Fibroblast of lung (primary cell): ENCODE data around the gene TAX1BP1. TPM values are rescaled to one million over a fixed set of nuclear protein-coding genes. Genes with fewer than 3 reads are reported as not detected.

Experiments
- DNase-seq, 2 donors: peaks; one replicate each; pipeline versions ENCODE4 v3.0.0 to v3.0.0-alpha.2; 2010; ENCODE audit warnings: low read depth in 2 of 2
- H2AFZ ChIP-seq: 2 replicates; pipeline ENCODE4 v1.5.1; 2012; ENCODE audit warnings: low read length, control low read depth, inconsistent platforms
- H3K27ac ChIP-seq: 2 replicates; pipeline ENCODE4 v1.5.1; 2011; ENCODE audit warnings: low read length, control low read depth; ENCODE audit not compliant: insufficient read depth
- H3K27me3 ChIP-seq: 2 replicates; pipeline ENCODE4 v1.5.1; 2011; ENCODE audit warnings: mild to moderate bottlenecking, low read length; ENCODE audit not compliant: control insufficient read depth, insufficient read depth
- H3K36me3 ChIP-seq: 2 replicates; pipeline ENCODE4 v1.5.1; 2011; ENCODE audit warnings: low read length; ENCODE audit not compliant: control insufficient read depth, insufficient read depth
- H3K4me1 ChIP-seq: 2 replicates; pipeline ENCODE4 v1.5.1; 2011; ENCODE audit warnings: low read length; ENCODE audit not compliant: control insufficient read depth, insufficient read depth; ENCODE audit errors: extremely low read depth
- H3K4me2 ChIP-seq: 2 replicates; pipeline ENCODE4 v1.5.1; 2011; ENCODE audit warnings: low read length, control low read depth; ENCODE audit not compliant: insufficient read depth; ENCODE audit errors: extremely low read depth
- H3K4me3 ChIP-seq, 4 experiments: fragments of 200-600 bp in 1 of 4; sonication (generic) in 1 of 4; replicated peaks in 1 of 4; 2 replicates each; pipeline ENCODE4 v1.5.1; 2011 to 2016; ENCODE audit warnings: low read length in 4 of 4, low read depth in 3 of 4, mild to moderate bottlenecking in 3 of 4, control low read depth in 2 of 4, inconsistent platforms in 1 of 4, mixed read lengths in 1 of 4; ENCODE audit not compliant: insufficient read depth in 1 of 4; ENCODE audit errors: control extremely low read depth in 1 of 4
- H3K79me2 ChIP-seq: 2 replicates; pipeline ENCODE4 v1.5.1; 2012; ENCODE audit warnings: mild to moderate bottlenecking, low read length, inconsistent platforms; ENCODE audit not compliant: control insufficient read depth, insufficient read depth
- H3K9ac ChIP-seq: 2 replicates; pipeline ENCODE4 v1.5.1; 2011; ENCODE audit warnings: mild to moderate bottlenecking, low read length, control low read depth; ENCODE audit not compliant: insufficient read depth
- H3K9me3 ChIP-seq: 2 replicates; pipeline ENCODE4 v1.5.1; 2012; ENCODE audit warnings: low read depth, low read length; ENCODE audit not compliant: control insufficient read depth, insufficient read depth
- H4K20me1 ChIP-seq: 2 replicates; pipeline ENCODE4 v1.5.1; 2011; ENCODE audit warnings: low read length; ENCODE audit not compliant: control insufficient read depth, insufficient read depth; ENCODE audit errors: extremely low read depth
- CTCF ChIP-seq, 2 donors: IDR thresholded peaks in 1 of 2; conservative IDR thresholded peaks in 1 of 2; 1 replicate in 1 of 2; 2 replicates in 1 of 2; pipeline ENCODE4 v1.5.1; 2011 to 2012; ENCODE audit warnings: low read length in 2 of 2, control low read depth in 1 of 2, inconsistent platforms in 1 of 2, low read depth in 1 of 2, mild to moderate bottlenecking in 1 of 2
- EZH2 ChIP-seq: IDR thresholded peaks from 2 replicates; pipeline ENCODE4 v1.5.1; 2012; ENCODE audit warnings: low read length, control low read depth, mild to moderate bottlenecking; ENCODE audit errors: missing control alignments
- polyA plus RNA-seq, 2 donors: library from polyadenylated mRNA; depleted of rRNA in 1 of 2; stranded (reverse) in 1 of 2; unstranded in 1 of 2; fragments of >200 nt; gene quantifications; 2 replicates each; pipeline ENCODE4 v1.2.1, GENCODE V29; 2011 to 2012; ENCODE audit warnings: missing spikeins in 1 of 2
- total RNA-seq: library from RNA; depleted of rRNA; stranded (reverse); fragments of >200 nt; gene quantifications from 2 replicates; pipeline ENCODE4 v1.2.1, GENCODE V29; 2014

Gene TAX1BP1
- total and polyA plus RNA-seq, 2 donors (not counting 1 experiment from before 2014, with no cell fraction given) = 98.6 to 111 TPM

- Histone ChIP-seq H4K20me1 (no peaks in the 10 kb centered on the region), H3K79me2 (no peaks in the 10 kb centered on the region), H3K9me3 (no peaks in the 10 kb centered on the region), H2AFZ (no peak overlapping the region), H3K4me3 (no peak overlapping the region), H3K9ac (no peak overlapping the region), H3K4me2 (no peak overlapping the region), H3K27ac (no peak overlapping the region), H3K36me3 (no peaks in the 10 kb centered on the region), H3K27me3 (no peaks in the 10 kb centered on the region), H3K4me1 (no peaks in the 10 kb centered on the region)
- TF ChIP-seq EZH2 (no peak), CTCF (conservative IDR thresholded peaks at IDR 0.05 in 1 of 2, IDR thresholded peaks at IDR 0.05 in 1 of 2; ENCODE audit: low read depth in 1 of 2, low read length in 2 of 2) (no peak)
- DNase-seq = no peak
Observed at GRCh38 chr7:27799212-27799611, 59.2 kb downstream of the TAX1BP1 start.

GRCh38 chr7:27802999-27803398 lies 63.0 kb downstream of the TAX1BP1 start:
- Histone ChIP-seq H3K79me2 (no peaks in the 10 kb centered on the region), H3K36me3 (no peaks in the 10 kb centered on the region), H3K27ac (no peak overlapping the region), H3K4me2 (no peak overlapping the region), H3K4me1 (no peaks in the 10 kb centered on the region), H3K9ac (no peak overlapping the region), H3K4me3 (no peak overlapping the region), H4K20me1 (no peaks in the 10 kb centered on the region), H3K27me3 (no peaks in the 10 kb centered on the region), H3K9me3 (no peaks in the 10 kb centered on the region), H2AFZ (no peak overlapping the region)
- DNase-seq = peak in 1 of 2 donors; percentile 65
- TF ChIP-seq CTCF (conservative IDR thresholded peaks at IDR 0.05 in 1 of 2, IDR thresholded peaks at IDR 0.05 in 1 of 2; ENCODE audit: low read depth in 1 of 2, low read length in 2 of 2) = no peak
- no peak for TF ChIP-seq EZH2

- Histone ChIP-seq H3K27me3 (no peaks in the 10 kb centered on the region), H2AFZ (no peak overlapping the region), H3K4me1 (no peaks in the 10 kb centered on the region), H3K9ac (no peak overlapping the region), H3K79me2 (no peaks in the 10 kb centered on the region), H4K20me1 (no peaks in the 10 kb centered on the region), H3K4me3 (no peak overlapping the region), H3K4me2 (no peak overlapping the region), H3K36me3 (no peaks in the 10 kb centered on the region), H3K9me3 (no peaks in the 10 kb centered on the region), H3K27ac (no peak overlapping the region)
- TF ChIP-seq CTCF (conservative IDR thresholded peaks at IDR 0.05 in 1 of 2, IDR thresholded peaks at IDR 0.05 in 1 of 2; ENCODE audit: low read depth in 1 of 2, low read length in 2 of 2) (no peak), EZH2 (no peak)
- no peak for DNase-seq
Observed at GRCh38 chr7:27804139-27804538, 64.2 kb downstream of the TAX1BP1 start.
